DND-41 (cell line): ENCODE results near the gene AVL9.

ENCODE experiments used
- CTCF ChIP-seq: IDR thresholded peaks from 2 replicates; pipeline ENCODE4 v1.5.1; 2012; ENCODE audit warnings: borderline replicate concordance, low read length, moderate library complexity, mild to moderate bottlenecking; ENCODE audit not compliant: poor library complexity, severe bottlenecking; ENCODE audit errors: extremely low read depth
- EZH2 ChIP-seq: IDR thresholded peaks from 3 replicates; pipeline ENCODE4 v1.6.1; 2012; ENCODE audit warnings: borderline replicate concordance, low read depth, mild to moderate bottlenecking, moderate library complexity, low read length, inconsistent platforms; ENCODE audit not compliant: severe bottlenecking

DNA sequence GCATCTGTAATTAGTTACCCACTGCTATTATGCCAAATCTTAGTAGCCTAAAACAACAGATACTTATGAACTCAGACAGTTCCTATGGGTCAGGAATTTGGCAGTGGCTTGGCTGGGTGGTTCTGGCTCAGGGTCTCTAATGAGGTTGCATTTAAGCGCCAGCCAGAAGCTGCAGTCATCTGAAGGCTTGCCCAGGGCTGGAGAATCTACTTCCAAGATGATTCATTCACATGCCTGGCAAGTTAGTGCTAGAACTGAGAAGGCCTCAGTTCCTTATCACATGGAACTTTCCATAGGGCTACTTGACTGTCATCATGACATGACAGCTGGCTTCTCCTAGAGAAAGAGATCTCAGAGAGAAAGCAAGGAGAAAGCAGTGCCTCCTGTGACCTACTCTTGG, 121.3 kb downstream of the AVL9 start:
- no peak for TF ChIP-seq CTCF
- no peak for TF ChIP-seq EZH2
